ENCODE data around the gene NXPH4.

NXPH4 gene

DNA sequence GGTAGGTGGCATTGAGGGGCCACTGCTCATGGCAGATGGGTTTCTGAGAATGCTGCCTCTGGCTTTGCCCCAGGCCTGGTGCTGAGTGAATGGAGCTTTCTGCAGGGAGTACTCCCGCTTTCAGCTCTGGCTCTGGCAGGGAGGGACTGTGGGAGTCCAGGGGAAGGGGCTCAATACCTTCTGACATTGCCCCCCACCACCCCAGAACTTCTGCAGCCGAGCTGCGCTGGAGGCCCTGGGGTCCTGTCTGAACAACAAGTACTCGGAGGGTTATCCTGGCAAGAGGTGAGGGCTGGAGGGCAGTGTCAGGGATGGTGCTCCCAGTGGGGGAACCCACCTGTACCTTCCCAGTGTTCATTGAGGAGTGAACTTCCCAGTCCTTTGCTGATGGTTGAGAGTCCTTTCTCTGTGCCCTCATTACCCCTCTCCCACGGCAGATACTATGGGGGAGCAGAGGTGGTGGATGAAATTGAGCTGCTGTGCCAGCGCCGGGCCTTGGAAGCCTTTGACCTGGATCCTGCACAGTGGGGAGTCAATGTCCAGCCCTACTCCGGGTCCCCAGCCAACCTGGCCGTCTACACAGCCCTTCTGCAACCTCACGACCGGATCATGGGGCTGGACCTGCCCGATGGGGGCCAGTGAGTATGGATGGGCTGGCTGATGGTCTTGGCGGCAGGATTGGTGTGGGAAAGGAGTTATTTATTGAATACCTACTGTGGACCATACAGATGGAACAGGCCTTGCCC is 14.9 kb downstream of the NXPH4 start:
- DNase-seq (ENCODE audit: low read depth in 2 of 2), result no peak

DNA sequence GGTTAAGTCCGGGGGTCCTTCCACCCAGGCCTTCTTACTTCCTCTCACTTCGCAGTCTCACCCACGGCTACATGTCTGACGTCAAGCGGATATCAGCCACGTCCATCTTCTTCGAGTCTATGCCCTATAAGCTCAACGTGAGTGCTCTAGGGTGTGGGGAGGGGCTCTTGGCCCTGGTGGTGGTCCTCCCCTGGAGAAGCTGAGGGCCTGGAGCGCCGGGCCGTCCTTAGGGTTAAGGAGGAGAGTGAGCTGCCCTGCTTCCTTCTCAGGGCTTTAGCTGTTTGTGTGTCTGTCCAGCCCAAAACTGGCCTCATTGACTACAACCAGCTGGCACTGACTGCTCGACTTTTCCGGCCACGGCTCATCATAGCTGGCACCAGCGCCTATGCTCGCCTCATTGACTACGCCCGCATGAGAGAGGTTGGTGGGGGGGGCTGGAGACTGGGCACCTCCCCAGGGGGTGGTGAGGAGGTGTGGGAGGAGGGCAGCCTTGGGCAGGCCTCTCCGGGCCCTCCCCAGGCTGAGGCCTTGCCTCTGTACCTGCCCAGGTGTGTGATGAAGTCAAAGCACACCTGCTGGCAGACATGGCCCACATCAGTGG is 15.7 kb downstream of the NXPH4 start:
- no peak for DNase-seq (ENCODE audit: low read depth in 2 of 2)

DNA sequence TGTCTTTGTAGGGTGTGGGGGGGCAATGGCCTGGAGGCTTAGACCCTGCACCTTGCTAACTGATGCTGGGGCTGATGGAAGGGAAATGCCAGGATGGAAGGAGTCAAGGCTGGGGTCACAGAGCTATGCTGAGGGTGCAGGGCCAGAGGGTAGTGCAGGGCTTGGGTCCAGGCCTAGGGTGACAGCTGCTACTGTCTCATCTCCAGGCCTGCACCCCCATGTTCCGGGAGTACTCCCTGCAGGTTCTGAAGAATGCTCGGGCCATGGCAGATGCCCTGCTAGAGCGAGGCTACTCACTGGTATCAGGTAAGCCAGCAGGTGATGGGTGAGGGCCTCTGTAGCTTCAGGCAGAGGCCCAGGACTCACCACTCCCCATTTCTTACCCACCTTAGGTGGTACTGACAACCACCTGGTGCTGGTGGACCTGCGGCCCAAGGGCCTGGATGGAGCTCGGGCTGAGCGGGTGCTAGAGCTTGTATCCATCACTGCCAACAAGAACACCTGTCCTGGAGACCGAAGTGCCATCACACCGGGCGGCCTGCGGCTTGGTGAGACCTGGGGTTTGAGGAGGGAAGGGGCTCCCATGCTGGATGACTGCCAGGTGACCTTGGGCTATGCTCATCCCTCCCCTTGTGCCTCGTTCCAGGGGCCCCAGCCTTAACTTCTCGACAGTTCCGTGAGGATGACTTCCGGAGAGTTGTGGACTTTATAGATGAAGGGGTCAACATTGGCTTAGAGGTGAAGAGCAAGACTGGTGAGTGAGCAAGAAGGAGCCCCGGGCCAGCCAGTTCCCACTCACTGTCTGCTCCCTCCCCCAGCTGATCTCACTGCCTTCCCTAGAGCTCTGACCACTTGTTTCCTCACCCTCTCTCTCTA is 17.0 kb downstream of the NXPH4 start:
- DNase-seq (ENCODE audit: low read depth in 2 of 2), result no peak

DNA sequence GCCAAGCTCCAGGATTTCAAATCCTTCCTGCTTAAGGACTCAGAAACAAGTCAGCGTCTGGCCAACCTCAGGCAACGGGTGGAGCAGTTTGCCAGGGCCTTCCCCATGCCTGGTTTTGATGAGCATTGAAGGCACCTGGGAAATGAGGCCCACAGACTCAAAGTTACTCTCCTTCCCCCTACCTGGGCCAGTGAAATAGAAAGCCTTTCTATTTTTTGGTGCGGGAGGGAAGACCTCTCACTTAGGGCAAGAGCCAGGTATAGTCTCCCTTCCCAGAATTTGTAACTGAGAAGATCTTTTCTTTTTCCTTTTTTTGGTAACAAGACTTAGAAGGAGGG is 17.6 kb downstream of the NXPH4 start:
- no peak for DNase-seq (ENCODE audit: low read depth in 2 of 2)

DNA sequence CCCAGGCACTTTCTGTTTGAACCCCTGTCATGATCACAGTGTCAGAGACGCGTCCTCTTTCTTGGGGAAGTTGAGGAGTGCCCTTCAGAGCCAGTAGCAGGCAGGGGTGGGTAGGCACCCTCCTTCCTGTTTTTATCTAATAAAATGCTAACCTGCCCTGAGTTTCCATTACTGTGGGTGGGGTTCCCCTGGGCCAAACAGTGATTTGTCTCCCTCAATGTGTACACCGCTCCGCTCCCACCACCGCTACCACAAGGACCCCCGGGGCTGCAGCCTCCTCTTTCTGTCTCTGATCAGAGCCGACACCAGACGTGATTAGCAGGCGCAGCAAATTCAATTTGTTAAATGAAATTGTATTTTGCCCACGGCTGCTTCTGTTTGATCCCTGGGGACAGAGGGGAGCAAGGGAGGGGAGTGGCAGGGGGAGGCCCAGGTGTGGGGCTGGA is 18.0 kb downstream of the NXPH4 start:
- no peak for DNase-seq (ENCODE audit: low read depth in 2 of 2)

DNA sequence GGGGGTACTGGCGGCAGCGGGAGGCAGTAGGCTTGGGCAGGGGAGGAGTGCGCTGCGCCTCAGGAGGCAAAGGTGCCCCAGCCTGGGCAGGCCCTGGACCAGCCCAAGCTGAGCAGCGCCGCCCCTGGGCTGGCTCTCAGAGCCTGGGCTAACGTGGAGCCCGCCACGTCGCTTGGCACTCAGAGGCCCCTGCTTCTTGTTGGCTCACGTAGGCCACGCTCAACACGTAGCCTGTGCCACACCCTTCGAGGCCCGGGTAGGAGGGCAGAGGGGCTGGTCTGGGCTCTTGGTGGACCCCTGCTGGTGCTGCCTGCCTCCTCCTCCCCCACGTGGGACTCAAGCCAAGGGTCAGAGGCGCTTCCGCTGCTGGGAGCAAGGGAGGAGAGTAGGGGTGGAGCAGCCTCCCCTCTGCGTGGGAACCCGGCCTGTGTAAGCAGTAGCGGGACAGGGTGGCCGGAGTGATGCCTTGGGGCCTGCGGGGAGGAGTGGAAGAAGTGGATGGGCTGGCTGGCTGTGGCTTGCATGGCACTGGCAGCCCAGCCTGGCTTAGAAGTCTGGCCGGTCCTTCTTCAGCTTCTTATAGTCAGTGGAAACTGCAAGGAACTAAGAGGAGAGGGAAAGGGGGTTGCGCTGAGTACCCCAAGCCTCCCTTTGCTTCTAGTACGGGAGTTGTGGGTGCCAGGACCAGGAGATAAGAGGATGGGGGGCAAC is 18.6 kb downstream of the NXPH4 start:
- no peak for DNase-seq (ENCODE audit: low read depth in 2 of 2)

DNA sequence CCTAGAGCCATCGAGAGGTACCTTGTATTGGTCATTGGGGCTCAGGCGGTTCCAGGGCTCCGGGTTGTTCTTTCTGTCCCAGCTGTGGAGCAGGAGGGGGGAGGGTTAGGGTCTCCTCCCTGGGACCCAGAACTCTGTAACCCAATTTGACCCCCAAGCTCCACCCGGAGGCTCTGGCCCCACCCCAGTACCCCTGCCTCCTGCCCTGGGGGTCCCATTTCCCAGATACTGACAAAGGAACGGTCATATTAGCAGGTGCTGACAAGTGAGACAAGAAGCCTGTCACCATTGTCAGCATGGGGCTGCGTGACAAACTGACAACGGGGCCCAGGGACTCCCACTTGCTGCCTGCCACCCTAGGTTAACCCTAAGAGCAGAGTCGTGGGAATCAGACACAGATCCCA is 19.1 kb downstream of the NXPH4 start:
- DNase-seq (ENCODE audit: low read depth in 2 of 2), result no peak

DNA sequence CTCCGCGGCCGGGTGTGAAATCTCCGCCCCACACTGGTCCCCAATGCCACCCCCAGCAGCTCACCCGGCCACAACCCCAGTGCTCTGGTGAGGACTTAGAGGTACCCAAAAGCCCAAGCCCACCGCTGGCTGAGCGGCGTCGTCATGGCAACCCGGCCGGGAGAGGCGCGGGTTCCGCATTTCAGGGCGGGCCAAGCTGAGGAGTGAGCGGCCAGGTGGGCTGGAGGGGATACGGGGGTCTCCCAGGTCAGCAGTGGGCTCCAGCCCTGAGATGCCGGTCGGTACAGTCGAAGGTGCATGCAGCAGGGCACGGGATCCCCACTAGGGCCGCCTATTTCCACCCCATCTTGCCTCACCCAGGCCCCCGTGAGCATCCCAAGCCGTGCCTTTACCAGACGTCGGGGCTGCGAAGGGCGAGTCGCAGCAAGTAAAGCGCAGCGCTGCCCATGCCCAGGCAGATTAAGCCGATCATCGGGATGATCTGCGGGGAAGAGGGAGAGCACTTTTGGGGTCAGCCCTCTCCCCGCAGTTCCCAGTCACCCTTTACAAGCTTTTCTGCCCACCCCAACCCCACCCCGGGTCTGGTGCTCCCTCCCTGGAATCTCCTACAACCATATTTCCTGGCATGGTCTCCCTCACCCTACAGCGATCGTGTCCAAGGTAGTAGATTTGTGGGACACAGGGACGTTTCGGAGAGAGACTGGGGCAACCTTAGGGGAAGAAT is 19.8 kb downstream of the NXPH4 start:
- DNase-seq (ENCODE audit: low read depth in 2 of 2), result no peak

DNA sequence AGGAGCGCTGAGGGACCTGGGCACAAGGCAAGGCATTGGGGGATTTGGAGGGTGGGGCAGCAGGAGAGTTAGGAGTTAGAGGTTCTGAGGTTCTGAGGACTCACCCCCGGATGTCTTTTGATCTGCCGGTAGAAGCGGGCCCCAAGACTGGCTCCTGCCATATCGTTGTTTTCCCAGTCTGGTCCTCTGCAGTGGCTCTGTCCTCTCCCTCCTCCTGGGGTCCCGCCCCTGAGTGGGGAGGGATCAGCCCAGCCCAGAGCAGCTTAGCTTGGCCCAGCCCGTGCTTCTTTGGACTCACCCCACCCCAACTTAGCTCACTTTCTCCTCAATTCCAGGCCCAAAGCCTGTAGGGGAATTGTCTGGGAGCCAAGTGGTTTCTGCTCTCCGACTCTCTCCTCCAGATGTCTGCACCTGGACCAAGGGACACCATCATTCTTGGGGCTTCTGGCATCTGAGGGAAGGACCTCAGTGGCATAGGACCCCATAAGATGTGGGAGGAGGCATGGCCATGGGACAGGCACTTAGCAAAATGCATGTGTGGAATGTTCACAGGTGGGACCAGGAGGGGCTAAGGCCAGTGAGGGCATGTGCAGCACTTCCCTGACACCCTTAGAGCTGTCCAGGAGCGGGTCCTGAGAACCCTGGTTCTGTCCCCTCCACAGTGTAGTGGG is 20.5 kb downstream of the NXPH4 start:
- DNase-seq (ENCODE audit: low read depth in 2 of 2), result no peak

DNA sequence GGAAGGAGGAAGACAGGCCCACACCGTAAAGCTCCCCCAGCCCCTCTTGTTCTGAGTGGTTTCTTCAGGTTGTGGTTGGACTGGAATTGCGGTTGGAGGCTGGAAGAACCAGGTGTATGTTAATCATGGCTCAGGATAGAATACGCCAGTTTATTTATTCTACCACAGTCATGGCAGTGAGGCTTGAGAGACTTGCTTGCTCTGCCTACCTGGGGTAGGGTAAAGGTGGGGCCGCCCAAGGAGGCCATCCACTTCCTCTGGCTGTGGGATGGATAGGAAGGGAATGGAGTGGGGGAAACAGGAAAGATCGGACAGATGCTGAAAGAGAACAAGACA is 21.0 kb downstream of the NXPH4 start:
- no peak for DNase-seq (ENCODE audit: low read depth in 2 of 2)

DNA sequence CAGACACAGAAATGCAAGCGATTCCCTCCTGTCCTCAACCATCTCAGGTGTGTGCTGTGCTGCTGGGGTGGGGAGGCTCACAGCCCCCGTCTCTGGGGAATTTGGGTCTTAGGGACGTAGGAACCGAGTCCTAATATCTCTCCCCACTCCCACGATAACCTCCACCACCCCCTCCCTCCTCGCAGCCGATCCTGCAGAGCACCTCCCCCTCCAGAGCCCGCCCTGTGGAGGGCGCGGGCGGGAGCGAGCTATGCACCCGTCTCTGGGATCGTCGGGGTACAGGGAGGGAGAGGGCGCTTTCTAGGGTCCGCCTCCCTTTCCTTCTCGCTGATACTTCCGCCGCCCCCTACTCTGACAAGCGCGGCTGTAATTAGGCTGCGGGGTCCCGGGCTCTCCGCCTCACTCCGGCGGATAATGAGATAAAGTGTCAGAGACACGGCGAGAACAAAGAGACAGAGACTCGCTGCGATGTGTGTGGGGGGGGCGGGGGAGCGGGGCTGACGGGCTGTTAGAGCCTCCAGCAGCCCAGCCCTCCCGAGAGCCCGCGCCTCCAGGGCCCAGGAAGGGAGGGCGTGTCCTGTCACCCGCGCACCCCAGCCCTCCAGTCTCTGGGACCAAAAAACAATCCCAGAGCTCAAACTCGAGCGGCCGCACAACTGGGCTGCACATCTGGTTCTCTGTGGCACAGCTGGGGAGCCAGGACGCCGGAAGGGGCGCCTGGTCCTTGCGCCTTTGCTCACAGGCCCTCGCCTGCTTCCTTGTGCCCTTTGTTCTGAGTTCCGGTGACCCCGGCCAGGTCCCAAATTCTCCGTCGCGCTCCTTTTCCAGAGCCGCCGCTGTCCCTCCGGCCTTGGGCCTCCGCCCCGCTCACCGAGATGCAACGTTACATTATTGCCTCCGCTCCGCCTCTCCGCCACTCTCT is 21.6 kb downstream of the NXPH4 start:
- no peak for DNase-seq (ENCODE audit: low read depth in 2 of 2)

DNA sequence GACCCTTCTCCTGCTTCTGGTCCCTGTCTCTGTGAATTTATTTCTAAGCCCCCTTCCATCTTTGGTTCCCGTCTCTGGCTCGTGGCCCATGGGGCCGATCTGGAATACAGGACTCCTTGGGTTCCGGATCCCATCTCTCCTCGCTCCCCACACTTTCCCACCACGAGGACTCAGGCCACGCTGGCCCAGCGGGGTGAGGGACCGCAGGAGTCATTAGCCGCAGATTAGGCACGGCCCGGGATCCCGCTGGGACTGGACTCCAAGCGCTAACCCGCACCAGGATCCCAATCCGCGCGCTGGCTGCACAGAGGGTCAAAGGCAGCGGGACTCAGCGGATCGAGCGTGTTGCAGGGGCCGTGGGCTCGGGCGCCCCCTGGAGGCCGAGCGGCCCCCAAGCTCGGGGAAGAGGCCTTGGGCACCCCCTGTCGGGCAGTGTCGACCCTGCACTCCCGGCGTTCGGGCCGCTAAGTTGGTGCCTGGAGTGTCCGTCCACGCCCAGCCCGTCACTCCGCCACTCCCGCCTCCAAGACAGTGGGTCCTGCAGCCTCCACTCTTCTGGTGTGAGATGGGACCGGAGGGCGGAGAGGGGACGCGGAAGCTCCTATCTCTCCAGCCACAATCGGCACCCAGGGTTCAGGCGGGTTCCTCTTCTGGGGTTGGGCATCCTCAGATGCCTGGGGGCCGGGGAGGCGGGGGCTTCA is 22.4 kb downstream of the NXPH4 start:
- peak; percentile 79 to 84 for DNase-seq (ENCODE audit: low read depth in 2 of 2)

DNA sequence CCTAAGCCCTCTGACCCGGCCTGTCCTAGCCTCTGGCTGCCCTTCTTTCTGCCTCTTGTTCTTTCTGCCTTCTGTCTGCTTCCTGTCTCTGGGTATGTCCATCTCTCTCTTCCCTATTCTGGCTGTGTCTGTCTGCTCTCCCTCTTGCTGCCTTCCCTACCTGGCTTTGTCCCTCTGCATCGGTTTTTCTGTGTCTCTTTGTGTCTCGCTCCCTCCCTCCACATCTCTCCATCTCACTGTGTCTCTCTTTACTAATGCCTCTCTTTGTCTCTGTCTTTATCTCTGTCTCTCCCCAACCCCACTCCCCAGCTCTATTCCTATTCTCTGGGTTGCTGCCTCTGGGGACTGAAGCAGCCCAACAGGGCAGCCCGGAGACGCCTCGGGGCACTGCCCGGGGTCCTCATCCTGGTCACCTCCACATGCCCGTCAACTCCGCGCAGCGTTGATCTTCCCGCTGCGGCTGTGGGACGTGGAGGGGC is 23.0 kb downstream of the NXPH4 start:
- no peak for DNase-seq (ENCODE audit: low read depth in 2 of 2)

DNA sequence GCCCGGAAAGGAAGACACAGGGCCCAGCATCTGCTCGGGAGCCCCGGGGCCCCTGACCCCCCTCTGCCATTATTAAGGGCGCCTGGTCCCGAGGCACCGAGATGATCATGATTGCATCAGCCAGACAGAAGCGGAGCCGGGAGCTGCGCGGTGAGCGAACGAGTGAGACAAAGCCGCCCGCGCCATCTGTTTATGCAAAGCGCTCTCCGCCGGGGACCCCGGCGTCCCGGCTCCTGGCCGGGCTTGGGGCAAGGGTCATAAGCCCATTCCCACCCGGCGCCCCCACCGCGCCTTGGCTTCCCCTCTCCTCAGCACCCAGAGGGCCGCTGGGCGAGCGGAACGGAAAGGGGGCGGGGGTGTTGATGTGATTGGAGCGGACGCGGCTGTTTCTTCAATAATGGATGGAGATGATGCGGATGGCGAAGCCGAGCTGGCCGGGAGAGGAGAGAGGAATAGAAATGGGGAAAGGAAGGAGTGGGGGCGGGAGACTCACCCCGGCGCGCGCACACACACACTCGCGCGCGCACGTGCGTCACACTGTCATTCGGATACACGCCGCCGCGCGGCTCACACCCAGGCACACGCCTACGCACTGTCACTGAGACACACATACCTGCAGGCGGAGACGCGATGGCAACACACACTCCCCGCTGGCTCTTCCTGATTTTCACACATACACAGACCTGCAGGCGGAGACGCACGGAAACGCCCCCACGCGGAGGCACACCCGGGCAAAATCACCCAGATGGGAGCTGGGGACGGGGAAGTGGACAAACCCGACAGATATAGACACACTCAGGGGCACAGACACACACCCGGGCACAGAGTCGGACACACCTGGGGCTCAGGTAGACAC is 23.7 kb downstream of the NXPH4 start:
- DNase-seq (ENCODE audit: low read depth in 2 of 2), result peak in 1 of 2 donors; percentile 75

DNA sequence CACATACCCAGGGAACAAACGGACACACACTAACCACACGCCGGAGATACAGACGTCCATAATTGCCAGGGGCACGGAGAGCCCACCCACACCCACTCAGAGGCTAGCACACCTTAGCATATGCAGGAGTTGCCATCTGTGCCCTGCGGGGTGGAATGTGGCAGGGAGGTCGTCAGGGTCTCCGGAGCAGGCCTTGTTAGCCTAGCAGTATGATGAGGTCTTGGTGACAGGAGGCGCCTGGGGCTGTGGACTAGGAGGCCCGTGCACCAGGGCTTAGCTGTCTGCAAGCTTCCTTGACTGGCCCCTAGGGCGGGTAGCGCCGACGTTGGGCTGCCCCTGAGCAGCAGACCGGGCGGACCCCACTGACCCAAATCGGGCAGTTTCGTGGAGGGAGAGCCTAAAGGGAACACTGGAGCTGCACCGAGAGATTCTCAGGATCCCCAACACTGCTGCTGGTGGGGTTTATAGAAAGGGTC is 24.4 kb downstream of the NXPH4 start:
- DNase-seq (ENCODE audit: low read depth in 2 of 2), result no peak

DNA sequence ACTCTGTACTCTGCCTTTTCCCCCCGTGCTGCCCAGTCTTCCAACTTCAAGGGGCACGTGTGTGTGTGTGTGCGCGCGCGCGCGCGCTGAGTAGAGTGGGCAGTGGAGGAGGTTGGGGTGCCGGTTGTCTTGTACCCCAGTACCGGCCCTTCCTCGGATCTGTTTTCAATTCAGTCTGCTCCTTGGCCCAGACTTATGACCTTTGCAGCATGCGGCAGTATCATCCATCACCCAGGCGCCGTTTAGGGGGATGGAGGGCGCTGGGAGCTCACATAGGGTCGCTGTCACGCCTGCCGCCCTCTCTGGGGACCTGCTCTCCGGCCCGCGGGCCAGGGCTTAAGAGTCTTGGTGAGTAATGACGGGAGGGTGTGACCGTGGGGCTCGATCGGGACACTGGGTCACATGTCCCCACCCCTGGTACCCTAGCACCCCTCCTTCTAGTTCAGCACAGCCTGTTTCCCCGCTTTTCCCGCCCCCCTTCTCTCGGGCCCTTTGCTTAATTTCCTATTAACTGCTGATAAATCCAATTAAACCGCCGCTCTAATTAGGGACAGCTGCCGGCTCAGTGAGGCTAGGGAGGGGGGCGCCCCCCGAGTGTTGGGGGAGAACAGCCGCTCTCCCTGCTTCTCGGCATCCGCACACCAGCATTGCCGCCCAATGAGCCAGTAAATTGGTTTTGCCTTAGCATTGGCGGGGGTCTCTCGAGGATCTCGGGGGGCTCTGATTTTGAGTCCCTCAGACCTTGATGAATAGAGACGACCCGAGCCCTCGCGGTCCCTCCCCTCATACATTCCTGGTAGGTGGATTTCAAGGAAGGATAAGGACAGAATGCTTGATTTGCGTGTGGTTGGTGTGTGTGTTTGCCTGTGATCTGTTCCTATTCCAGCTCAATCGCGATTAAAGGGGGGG is 25.1 kb downstream of the NXPH4 start:
- no peak for DNase-seq (ENCODE audit: low read depth in 2 of 2)

DNA sequence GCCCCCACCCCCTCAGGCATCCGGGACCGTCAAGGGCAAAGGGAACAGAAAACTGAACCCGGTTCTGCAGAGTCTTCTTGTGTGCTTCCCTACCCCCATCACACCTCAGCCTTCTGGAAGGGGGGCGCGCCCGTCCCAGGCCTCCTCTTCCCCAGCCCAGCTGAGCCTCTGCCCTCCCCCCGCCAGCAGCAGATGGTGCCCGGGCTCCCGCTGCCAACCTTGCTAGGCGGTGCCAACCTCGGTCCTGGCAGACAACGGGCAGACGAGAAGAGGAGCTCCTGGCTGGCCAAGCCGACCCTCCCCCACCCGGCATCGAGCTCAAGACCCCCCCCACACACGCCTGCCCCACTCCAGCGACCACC is 25.7 kb downstream of the NXPH4 start:
- DNase-seq (ENCODE audit: low read depth in 2 of 2), result no peak

Data from stimulated activated CD4-positive, alpha-beta T cell treated with anti-CD3 and anti-CD28 coated beads, Interleukin-15, amount 100 ng/mL, for 48 hours (primary cell).